Neural crest cell (in vitro differentiated cells): Measurements from ENCODE around the gene CMIP. TPM values are rescaled to one million over a fixed set of nuclear protein-coding genes. Genes with fewer than 3 reads are reported as not detected.

ENCODE experiments used
- DNase-seq: peaks from one replicate; pipeline ENCODE4 v3.0.0; 2021; ENCODE audit warnings: low read depth, mixed read lengths, low spot score
- H3K27ac Mint-ChIP-seq: one replicate; pipeline ENCODE4 v1.8.0; 2021; ENCODE audit warnings: mild to moderate bottlenecking, mixed read lengths; ENCODE audit not compliant: unreplicated experiment
- H3K27me3 Mint-ChIP-seq: 2 replicates; pipeline ENCODE4 v1.8.0; 2021; ENCODE audit warnings: low read depth, mild to moderate bottlenecking, mixed read lengths
- H3K36me3 Mint-ChIP-seq: 2 replicates; pipeline ENCODE4 v1.8.0; 2021; ENCODE audit warnings: low read depth, mild to moderate bottlenecking, mixed read lengths
- H3K4me1 Mint-ChIP-seq: 2 replicates; pipeline ENCODE4 v1.8.0; 2021; ENCODE audit warnings: mixed read lengths
- H3K4me3 Mint-ChIP-seq: one replicate; pipeline ENCODE4 v1.8.0; 2021; ENCODE audit warnings: mild to moderate bottlenecking, mixed read lengths
- H3K9me3 Mint-ChIP-seq: 2 replicates; pipeline ENCODE4 v1.8.0; 2021; ENCODE audit warnings: mixed read lengths
- CTCF ChIP-seq: fragments of 200-600 bp; sonication (generic); conservative IDR thresholded peaks from 2 replicates; pipeline ENCODE4 v1.5.0; 2021; ENCODE audit warnings: antibody characterized with exemption, mild to moderate bottlenecking
- total RNA-seq: library from RNA; stranded (reverse); gene quantifications from 2 replicates; pipeline ENCODE4 v1.2.1, GENCODE V29; 2021

Gene CMIP
- total RNA-seq, 1 donor from 2014 or later = 41.2 TPM

- no peak for TF ChIP-seq CTCF
- Mint-ChIP-seq H3K27me3 (no peaks in the 10 kb centered on the region), H3K4me1 (peaks cover 46% of the 10 kb centered on the region), H3K27ac (no peak overlapping the region), H3K9me3 (no peaks in the 10 kb centered on the region), H3K4me3 (no peak overlapping the region), H3K36me3 (peaks cover 15% of the 10 kb centered on the region)
- no peak for DNase-seq
These were observed 248.6 kb downstream of the CMIP start for GRCh38 chr16:81693041-81693743.

- no peaks in the 10 kb centered on the region for H3K27me3 Mint-ChIP-seq
- no peak for TF ChIP-seq CTCF
- no peak for DNase-seq
- peaks cover 52% of the 10 kb centered on the region for H3K4me1 Mint-ChIP-seq
- no peaks in the 10 kb centered on the region for H3K9me3 Mint-ChIP-seq
- H3K4me3 Mint-ChIP-seq = no peak overlapping the region
- peak overlapping the region; percentile 57 for H3K27ac Mint-ChIP-seq
- H3K36me3 Mint-ChIP-seq = peaks cover 15% of the 10 kb centered on the region
These were observed 249.2 kb downstream of the CMIP start for GRCh38 chr16:81693744-81694303.

GRCh38 chr16:81694494-81695280, 250.1 kb downstream of the CMIP start:
- no peaks in the 10 kb centered on the region for H3K9me3 Mint-ChIP-seq
- H3K27me3 Mint-ChIP-seq = no peaks in the 10 kb centered on the region
- peaks cover 52% of the 10 kb centered on the region for H3K4me1 Mint-ChIP-seq
- peak overlapping the region; percentile 53 for H3K27ac Mint-ChIP-seq
- TF ChIP-seq CTCF = no peak
- peaks cover 15% of the 10 kb centered on the region for H3K36me3 Mint-ChIP-seq
- DNase-seq = no peak
- H3K4me3 Mint-ChIP-seq = no peak overlapping the region

- Mint-ChIP-seq H3K27me3 (no peaks in the 10 kb centered on the region), H3K36me3 (peaks cover 15% of the 10 kb centered on the region), H3K27ac (peak overlapping the region; percentile 95), H3K4me3 (no peak overlapping the region), H3K4me1 (peaks cover 52% of the 10 kb centered on the region), H3K9me3 (no peaks in the 10 kb centered on the region)
- no peak for DNase-seq
- no peak for TF ChIP-seq CTCF
These were observed 250.9 kb downstream of the CMIP start for GRCh38 chr16:81695321-81696165.
